ENCODE data around the gene MUC21. TPM values are rescaled to one million over a fixed set of nuclear protein-coding genes. Genes with fewer than 3 reads are reported as not detected.
A peak's percentile ranks its signal among the peaks of the same experiment; 100 is the strongest.

MUC21 gene
- total and polyA plus RNA-seq, 9 of the 15 experiments (the other 6 are each of a cell fraction or from before 2014, with no cell fraction given), result not detected

- TF ChIP-seq MEF2A (IDR thresholded peaks at IDR 0.05; ENCODE audit: control insufficient read depth, low read depth, low read length) (no peak), ZBTB8A (IDR thresholded peaks at IDR 0.05; ENCODE audit: partially characterized antibody) (no peak), ZNF589 (CRISPR knock-in tag; IDR thresholded peaks at IDR 0.05; ENCODE audit: low read depth) (no peak), CAMTA2 (CRISPR knock-in tag; conservative IDR thresholded peaks at IDR 0.05) (no peak), EHMT2 (IDR thresholded peaks at IDR 0.05) (no peak), RNF219 (CRISPR knock-in tag; IDR thresholded peaks at IDR 0.05) (no peak), HCFC1 (IDR thresholded peaks at IDR 0.05; ENCODE audit: low read depth, low read length) (peak; percentile 79), CGGBP1 (CRISPR knock-in tag; IDR thresholded peaks at IDR 0.05) (no peak; the same call in 1 of the 2 replicates), TEAD1 (CRISPR knock-in tag; IDR thresholded peaks at IDR 0.05) (0 out of 4 replicates have a peak, but pooled peaks of 1 of the 2 experiments have one; percentile 32), CSDE1 (IDR thresholded peaks at IDR 0.05) (no peak), BCLAF1 (IDR thresholded peaks at IDR 0.05; ENCODE audit: borderline replicate concordance in 1 of 2, control insufficient read depth in 1 of 2, low read depth in 2 of 2, low read length in 1 of 2) (peak in 1 of 2 experiments; percentile 94; a peak in 2 of 4 replicates), ZNF146 (CRISPR knock-in tag; IDR thresholded peaks at IDR 0.05; ENCODE audit: unreplicated experiment) (no peak), ZFX (CRISPR knock-in tag; IDR thresholded peaks at IDR 0.05) (peak; percentile 53), YY1 (IDR thresholded peaks at IDR 0.05; ENCODE audit: borderline replicate concordance in 1 of 3, control insufficient read depth in 1 of 3, extremely low read depth in 1 of 3, insufficient read depth in 3 of 3, insufficient read length in 1 of 3, insufficient replicate concordance in 2 of 3, low read depth in 1 of 3, low read length in 2 of 3) (peak in 2 of 3 experiments; percentile 60 to 79), SRSF7 (optimal IDR thresholded peaks at IDR 0.05; ENCODE audit: low read depth, low read length) (no peak)
- TF ChIP-seq, protein P1, sequence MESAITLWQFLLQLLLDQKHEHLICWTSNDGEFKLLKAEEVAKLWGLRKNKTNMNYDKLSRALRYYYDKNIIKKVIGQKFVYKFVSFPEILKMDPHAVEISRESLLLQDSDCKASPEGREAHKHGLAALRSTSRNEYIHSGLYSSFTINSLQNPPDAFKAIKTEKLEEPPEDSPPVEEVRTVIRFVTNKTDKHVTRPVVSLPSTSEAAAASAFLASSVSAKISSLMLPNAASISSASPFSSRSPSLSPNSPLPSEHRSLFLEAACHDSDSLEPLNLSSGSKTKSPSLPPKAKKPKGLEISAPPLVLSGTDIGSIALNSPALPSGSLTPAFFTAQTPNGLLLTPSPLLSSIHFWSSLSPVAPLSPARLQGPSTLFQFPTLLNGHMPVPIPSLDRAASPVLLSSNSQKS (CRISPR knock-in tag; IDR thresholded peaks at IDR 0.05), result no peak
Measured at GRCh38 chr6:30955367-30956042, 28.0 kb upstream of the MUC21 start (continued).
